MM.1S (cell line): ENCODE measurements around the gene CUL3.

Experiments used
- EZH2 ChIP-seq: fragments of 300-600 bp; sonication (generic); optimal IDR thresholded peaks from 2 replicates; pipeline ENCODE3; 2017; ENCODE audit warnings: low read depth, mild to moderate bottlenecking, antibody characterized with exemption, low read length, mixed read lengths
- TF ChIP-seq, protein P1 (sequence below): fragments of 300-600 bp; sonication (generic); IDR thresholded peaks from 2 replicates; pipeline ENCODE4 v1.5.1; 2016; ENCODE audit warnings: antibody characterized with exemption, low read length, mixed read lengths

DNA sequence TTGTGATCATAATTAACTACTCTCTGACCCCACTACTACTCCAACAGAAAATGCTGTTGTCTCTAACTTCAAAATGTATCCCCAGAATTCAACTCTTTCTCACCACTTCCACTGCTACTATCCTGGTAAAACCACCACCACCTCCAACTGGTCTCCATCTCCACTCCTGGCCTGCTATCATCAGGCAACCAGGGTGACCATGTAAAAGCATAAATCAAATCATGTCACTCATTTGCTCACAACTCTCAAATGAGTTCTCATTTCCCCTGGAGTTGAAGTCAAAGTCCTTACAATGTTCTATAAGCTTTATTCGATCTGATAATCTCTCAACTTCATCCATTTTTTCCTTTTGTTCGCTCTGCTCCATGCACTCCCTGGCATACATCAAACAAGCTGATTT is 24.6 kb downstream of the CUL3 start:
- TF ChIP-seq, protein P1, sequence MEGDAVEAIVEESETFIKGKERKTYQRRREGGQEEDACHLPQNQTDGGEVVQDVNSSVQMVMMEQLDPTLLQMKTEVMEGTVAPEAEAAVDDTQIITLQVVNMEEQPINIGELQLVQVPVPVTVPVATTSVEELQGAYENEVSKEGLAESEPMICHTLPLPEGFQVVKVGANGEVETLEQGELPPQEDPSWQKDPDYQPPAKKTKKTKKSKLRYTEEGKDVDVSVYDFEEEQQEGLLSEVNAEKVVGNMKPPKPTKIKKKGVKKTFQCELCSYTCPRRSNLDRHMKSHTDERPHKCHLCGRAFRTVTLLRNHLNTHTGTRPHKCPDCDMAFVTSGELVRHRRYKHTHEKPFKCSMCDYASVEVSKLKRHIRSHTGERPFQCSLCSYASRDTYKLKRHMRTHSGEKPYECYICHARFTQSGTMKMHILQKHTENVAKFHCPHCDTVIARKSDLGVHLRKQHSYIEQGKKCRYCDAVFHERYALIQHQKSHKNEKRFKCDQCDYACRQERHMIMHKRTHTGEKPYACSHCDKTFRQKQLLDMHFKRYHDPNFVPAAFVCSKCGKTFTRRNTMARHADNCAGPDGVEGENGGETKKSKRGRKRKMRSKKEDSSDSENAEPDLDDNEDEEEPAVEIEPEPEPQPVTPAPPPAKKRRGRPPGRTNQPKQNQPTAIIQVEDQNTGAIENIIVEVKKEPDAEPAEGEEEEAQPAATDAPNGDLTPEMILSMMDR = no peak
- TF ChIP-seq EZH2 = no peak
